Brain microvascular endothelial cell (primary cell): ENCODE results near the gene RNF115.

ENCODE experiments used
- DNase-seq: peaks from one replicate; pipeline ENCODE4 v3.0.0-alpha.2; 2020
- H3K27ac ChIP-seq: fragments of 250-450 bp; sonication (Bioruptor Pico); 2 replicates; pipeline ENCODE4 v1.5.1; 2020; ENCODE audit warnings: mild to moderate bottlenecking, moderate library complexity
- H3K27me3 ChIP-seq: fragments of 250-450 bp; sonication (Bioruptor Pico); replicated peaks from 2 replicates; pipeline ENCODE4 v1.5.1; 2020; ENCODE audit warnings: mild to moderate bottlenecking
- H3K36me3 ChIP-seq: fragments of 250-450 bp; sonication (Bioruptor Pico); replicated peaks from 2 replicates; pipeline ENCODE4 v1.5.1; 2020; ENCODE audit warnings: mild to moderate bottlenecking
- H3K4me3 ChIP-seq: 2 replicates; pipeline ENCODE4 v1.5.1; 2011; ENCODE audit warnings: low read depth, mild to moderate bottlenecking, control low read depth, low read length, moderate library complexity
- CTCF ChIP-seq: IDR thresholded peaks from 2 replicates; pipeline ENCODE4 v1.5.1; 2011; ENCODE audit warnings: low read depth, mild to moderate bottlenecking, moderate library complexity, low read length, control low read depth, inconsistent platforms; ENCODE audit errors: missing control alignments
- in situ Hi-C: cut with HindIII; loops from 2 replicates; pipeline ENCODE4 v1.10.0; 2017; ENCODE audit warnings: low sequenced_read_pairs, low pct_ligation_motif_present

RNF115 gene

DNA sequence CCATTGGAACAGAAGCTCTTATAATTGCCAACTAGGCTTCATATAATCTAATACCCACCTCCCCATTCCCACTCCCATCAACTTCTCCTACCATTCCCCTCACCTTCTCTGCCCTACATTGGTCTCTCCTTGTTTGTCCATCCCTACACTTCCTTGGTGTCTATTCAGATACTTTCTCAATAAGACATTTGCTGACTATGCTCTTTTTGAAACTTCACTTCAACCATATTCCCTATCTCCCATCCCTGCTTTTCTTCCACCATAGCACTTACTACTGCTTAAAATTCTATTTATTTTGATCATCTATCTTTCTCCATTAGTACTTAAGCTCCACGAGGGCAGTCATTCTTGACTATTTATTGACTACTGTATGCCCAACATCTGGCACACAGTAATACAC lies 64.2 kb downstream of the RNF115 start:
- H3K27ac ChIP-seq, result no peak overlapping the region
- H3K36me3 ChIP-seq, result peaks cover 10% of the 10 kb centered on the region
- H3K27me3 ChIP-seq, result no peaks in the 10 kb centered on the region
- no peak overlapping the region for H3K4me3 ChIP-seq
- no peak for DNase-seq
- TF ChIP-seq CTCF, result no peak
- in situ Hi-C loops, result no loop called here

DNA sequence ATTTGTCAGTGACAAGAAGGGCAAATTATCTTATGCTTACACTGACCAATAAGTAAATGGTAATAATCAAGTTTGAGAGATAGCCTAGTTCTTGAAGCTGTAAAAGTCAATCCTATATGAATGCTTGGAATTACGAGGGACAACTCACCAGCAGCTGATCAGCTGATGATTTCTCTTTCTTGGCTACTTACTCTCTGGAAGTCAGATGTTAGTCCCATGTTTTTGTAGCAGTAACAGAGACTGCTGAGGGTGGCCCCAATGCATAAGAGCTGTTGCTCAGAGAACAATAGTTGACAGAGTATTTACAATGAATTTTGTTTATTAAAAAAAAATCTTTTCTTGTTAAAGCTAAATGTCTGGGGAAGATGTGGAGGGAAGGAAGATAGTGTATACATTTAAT lies 65.3 kb downstream of the RNF115 start:
- H3K27ac ChIP-seq, result no peak overlapping the region
- DNase-seq, result no peak
- peaks cover 10% of the 10 kb centered on the region for H3K36me3 ChIP-seq
- H3K4me3 ChIP-seq, result no peak overlapping the region
- in situ Hi-C loops, result no loop called here
- TF ChIP-seq CTCF, result no peak
- no peaks in the 10 kb centered on the region for H3K27me3 ChIP-seq

- Histone ChIP-seq H3K27me3 (no peaks in the 10 kb centered on the region), H3K27ac (no peak overlapping the region), H3K4me3 (no peak overlapping the region), H3K36me3 (peaks cover 10% of the 10 kb centered on the region)
- in situ Hi-C loops, result no loop called here
- no peak for TF ChIP-seq CTCF
- DNase-seq, result no peak
Observed at GRCh38 chr1:145758116-145758515, 65.8 kb downstream of the RNF115 start.

- no peak for DNase-seq
Observed at GRCh38 chr1:145757420-145757819, 66.5 kb downstream of the RNF115 start.

DNA sequence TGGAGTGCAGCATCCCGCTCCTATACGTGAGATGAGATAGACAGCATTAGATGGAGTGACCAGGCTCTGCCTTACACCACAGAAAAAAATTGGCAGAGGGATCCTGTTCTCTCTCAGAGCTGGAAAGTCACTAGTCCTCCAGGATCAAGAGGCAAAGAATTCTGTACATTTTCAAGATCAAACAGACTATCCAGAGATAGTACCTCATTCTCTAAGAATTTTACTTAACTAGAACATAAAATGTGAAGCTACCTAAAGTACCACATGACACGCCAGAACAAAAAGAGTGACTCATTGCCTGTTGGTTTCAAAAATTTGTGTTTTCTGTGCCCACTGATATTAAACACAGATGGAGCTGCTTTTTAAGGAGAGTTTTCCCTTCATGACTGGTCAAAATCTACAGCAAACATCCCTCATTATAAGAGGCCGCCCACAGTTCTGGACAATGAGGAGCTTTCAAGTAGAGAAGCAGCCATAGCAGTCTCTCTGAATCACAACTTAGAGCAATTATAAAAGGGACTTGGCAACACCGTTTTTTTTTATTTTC lies 72.3 kb downstream of the RNF115 start:
- peak overlapping the region; percentile 44 for H3K27ac ChIP-seq
- DNase-seq, result peak; percentile 58
- in situ Hi-C loops, result no loop called here
- peaks cover 23% of the 10 kb centered on the region for H3K36me3 ChIP-seq
- TF ChIP-seq CTCF, result no peak
- H3K27me3 ChIP-seq, result no peaks in the 10 kb centered on the region
- H3K4me3 ChIP-seq, result no peak overlapping the region

More at GRCh38 chr1:145757420-145757819, 66.5 kb downstream of the RNF115 start:
- no peaks in the 10 kb centered on the region for H3K27me3 ChIP-seq
- H3K36me3 ChIP-seq, result peaks cover 10% of the 10 kb centered on the region
- in situ Hi-C loops, result no loop called here
- H3K27ac ChIP-seq, result no peak overlapping the region
- TF ChIP-seq CTCF, result no peak
- H3K4me3 ChIP-seq, result no peak overlapping the region

DNA sequence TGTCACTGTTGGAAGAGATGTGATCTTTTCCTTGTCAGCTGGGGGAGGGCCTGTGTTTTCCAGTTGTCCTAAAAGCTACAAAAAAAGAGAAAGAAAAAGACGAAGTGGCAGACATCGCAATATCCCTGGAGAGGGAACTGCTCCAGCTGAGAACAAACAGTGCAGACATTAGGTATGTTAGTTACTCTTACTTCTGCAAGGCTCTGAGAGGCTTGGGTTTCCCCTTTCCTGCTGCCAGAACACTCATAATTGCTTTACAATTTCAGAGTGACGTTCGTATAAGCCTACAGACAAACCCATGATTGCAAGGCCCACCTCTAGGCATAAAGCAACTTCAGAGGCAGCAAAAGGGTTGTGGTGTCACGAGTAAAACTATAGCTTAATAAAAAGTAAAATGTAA lies 73.5 kb downstream of the RNF115 start:
- no peak for TF ChIP-seq CTCF
- Histone ChIP-seq H3K36me3 (peaks cover 23% of the 10 kb centered on the region), H3K4me3 (no peak overlapping the region), H3K27ac (no peak overlapping the region), H3K27me3 (no peaks in the 10 kb centered on the region)
- in situ Hi-C loops, result no loop called here
- DNase-seq, result no peak
